ENCODE data around the gene TTL.
"Not testable (repeated sequence)": the region's sequence is repeated elsewhere in the genome, so short reads cannot be mapped to it uniquely, and the experiment has no call there.

Gene TTL

DNA sequence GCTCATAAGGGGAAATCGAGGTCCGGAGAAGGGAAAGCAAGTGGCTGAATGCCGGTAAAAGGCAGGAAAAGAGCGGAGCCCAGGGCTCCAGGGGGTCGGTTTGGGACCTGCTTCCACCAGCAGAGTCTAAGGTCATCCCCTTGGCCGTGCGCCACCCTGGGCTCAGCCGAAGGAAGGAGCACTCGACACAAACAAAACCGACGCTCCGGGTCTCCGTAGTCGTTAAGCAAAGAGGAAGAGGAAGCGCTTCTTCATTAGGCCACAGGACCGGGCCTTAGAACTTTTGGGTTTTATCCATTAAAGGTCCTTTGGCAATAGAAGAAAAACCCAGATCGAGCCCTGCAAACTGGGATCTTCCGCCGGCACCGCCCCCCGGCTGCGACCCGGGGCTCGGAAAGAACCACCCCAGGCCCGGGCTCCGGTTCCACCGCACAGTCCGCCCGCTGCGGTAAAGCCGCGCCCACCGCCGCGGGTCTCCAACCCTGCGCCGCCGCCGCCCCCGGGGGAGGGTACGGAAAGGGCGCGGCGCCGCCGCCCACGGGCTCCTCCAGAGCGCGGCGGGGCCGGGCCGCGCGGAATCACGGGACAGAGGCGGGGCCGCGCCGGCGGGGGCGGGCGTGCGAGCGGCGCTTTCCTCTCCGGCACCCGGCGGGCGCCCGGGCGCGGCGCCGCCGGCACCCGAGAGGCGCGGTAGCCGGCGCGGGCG is at the start of gene TTL:
Gene TTL (plus strand): TSS at position 629 of the 706 bp plus-strand sequence. CDS start 189 bp downstream, outside the sequence.
- peak; percentile 48 for DNase-seq

DNA sequence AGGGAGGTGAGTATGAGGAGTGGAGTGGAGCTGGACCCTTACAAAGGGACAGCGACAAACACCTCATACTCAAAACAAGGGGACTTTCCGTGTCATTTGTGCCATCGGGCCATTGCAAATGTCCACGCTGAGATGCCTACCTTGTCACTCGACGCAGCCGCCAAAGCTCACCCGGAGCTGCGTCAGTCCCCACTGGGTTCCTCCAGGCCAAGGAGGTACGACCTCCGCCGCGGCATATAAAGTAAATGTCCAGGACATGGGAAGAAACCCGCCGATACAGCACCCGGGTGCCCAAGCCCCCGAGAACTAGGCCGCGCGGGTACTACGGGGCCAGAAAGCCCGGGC is 49.6 kb upstream of the TTL start:
- not testable (repeated sequence) for DNase-seq

DNA sequence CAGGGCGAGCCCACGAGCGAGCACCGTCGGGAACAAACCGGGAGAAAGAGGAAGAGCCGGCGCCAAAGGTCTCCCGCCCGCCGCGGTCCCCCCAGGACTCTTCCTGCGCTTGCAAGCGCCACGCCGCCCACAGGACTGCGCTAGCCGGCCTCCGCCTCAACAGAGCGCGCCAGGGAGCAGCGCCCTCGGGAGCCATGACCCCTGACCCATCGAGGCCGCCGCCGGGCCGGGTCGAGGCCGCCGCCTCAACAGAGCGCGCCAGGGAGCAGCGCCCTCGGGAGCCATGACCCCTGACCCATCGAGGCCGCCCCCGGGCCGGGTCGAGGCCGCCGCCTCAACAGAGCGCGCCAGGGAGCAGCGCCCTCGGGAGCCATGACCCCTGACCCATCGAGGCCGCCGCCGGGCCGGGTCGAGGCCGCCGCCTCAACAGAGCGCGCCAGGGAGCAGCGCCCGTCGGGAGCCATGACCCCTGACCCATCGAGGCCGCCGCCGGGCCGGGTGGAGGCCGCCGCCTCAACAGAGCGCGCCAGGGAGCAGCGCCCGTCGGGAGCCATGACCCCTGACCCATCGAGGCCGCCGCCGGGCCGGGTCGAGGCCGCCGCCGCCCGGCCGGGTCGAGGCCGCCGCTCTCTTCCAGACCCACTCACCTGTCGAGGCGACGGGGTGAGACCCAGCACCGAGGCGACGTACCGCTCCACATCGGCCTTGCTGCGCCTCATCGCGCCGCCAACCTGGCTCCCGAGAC is 49.0 kb upstream of the TTL start:
- DNase-seq: not testable (repeated sequence)

DNA sequence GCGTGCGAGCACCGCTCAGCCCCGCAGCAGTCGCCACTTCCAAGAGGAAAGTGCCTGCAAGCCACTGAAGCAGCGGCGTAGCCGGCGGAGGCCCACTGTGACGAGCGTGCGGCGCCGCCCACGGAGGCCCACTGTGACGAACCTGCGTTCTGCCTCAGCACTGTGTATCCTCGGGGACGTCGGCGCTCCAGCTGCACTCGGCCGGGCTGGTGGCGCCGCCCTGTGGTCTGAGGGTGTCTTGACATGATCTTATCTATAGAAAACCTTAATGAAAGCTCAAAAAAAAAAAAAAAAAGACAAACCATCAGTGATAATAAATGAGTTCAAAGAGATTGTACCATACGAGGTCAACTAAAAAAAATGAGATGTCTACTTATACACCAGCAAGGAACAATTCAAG is 48.5 kb upstream of the TTL start, which contains the start of gene RGPD8:
Gene RGPD8 (minus strand): TSS at position 166 of the 400 bp plus-strand sequence. CDS start 192 bp downstream, outside the sequence.
- not testable (repeated sequence) for DNase-seq

DNA sequence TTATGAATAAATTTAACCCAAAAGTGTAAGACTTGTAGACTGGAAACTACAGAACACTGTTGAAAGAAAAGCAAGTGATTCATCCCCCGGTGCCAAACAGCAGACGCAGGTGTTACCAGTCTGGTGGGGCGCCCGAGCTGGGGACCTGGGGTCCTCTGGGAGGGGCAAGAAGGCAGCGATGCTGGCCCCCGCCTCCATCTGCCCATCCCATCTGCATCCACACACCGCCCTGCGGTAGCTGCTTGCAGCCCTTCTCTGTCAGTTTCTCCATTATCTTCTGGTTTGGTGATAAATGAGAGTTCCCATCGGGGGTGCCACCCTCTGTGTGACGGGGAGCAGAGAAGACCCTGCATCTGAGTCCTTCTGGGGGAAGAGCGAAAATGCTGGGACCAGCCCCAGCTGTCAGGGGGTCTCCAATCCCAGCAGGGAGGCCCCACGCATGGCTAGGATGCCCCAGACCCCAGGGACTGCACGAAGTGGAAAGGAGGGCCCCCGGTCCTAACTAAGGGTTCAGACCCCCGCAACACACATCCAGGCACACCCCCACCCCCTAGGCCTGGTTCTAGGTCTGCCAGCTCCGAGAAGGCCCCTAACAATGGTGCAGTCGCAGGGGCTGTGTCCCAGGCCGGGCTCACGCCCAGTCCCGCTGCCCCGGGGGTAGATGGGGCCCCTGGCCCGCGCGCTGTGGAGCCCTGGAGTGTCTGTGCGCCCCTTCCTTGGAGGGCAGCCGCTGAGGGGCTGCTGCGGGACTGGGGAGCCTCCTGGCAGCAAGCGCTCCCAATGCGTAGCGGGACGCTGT is 47.8 kb upstream of the TTL start:
- no peak for DNase-seq

DNA sequence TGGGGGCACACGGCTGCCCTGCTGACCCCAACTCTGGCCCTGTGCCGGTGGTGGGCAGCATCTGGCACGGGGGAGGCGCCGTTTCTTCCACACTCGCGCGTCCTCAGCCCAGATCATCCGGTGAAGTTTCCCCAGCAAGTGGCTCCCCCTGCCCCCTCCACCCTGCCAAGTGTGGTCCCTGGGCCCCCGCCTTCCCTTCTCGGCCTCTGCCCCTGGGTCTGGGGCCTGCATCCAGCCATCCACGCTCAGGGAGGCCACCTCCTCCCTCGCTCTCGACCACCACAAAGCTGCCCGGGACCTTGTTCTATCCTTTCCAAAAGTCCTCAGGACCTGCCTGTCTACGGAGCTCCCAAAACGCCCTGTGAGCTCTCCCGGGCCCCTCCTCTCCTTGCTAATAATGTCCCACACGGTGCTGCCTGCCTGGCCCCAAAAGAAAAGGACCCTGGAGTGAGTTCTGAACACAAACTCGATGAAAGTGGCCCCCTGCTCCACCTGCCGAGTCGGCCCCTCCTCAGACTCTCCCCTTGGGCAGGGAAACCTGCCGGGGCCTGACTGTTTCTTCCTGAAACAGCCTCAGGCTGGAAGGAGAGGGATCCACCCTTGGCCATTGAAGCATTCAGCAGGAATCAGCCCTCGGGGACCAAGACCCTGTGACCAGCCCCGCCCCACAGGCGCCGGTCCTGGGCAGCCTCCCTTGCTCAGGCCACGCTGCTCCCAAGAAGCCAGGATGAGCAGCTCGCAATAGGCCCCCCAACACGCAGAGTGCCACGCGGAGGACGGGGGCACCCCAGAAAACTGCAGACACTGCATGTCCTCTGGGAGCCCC is 46.9 kb upstream of the TTL start:
- DNase-seq: not testable (repeated sequence)

DNA sequence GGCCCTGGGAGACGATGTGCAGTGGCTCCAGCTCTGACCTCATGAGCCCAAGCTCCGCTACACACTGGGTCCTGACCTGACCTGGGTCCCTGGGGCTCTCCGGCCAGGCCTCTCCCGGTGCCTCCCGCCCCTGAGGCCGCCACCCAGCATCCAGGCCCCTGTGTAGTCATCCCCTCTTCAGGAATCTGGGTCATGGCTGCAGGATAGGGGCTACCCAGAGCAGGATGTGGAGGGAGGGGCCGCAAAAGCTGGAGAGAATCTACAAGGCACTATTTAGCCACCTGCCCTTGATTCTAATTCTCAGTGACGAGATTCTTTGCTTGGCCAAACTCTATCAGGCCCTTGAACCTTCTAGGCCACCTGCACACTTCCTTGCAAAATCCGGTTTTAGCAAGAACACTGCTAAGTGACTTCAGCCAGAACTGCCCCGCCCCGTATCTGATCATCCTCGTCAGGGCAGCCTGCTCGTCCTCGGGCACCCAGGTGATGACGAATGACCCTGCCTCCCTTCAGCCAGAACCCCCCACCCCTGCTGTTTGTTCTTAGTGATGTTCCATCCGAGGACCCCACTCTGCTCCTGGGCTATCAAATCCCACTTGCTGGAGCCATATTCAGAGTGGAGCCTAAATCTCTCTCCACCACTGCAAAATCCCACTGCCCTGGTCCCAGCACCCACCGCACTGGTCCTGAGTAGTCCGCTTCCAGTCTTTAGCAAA is 46.1 kb upstream of the TTL start:
- DNase-seq: not testable (repeated sequence)

DNA sequence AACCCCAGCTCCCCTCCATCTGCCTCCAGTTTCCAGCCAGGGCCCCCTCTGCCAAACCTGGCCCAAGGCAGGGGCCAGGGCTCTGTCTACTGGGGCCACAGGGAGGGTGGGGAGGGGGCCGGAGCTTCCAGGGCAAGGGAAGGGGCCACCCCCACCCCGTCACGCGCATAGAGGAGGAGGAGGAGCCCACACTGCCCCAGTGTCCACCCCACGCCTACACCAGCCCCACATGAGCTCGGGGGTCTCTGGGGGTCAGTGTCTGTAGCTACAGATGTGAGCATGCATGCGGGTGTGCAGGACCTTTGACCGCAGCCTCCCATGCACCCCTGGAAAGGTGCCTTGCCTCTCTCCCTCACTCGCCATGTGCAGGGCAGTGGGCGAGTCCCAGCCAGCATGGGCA is 45.0 kb upstream of the TTL start:
- not testable (repeated sequence) for DNase-seq

DNA sequence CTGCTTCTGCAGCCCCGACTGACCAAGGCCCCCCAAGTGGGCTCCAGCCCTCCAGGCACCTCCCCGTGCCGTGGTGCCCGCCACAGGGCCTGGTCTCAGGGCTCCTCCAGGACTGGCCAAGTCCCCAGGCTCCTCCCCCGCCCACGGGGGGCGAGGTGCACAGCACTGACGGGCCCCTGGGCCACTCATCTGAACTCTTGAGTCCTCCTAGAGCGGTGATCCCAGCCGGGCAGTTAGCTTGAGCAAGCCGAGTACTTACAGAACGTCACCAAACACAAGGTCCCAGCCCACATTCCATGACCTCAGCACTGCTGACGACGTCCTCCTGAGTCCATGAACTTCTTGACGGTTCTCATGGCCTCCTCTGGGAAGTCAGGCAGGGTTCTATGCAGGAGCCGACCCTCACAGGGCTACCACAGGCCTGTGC is 44.5 kb upstream of the TTL start:
- DNase-seq: not testable (repeated sequence)

DNA sequence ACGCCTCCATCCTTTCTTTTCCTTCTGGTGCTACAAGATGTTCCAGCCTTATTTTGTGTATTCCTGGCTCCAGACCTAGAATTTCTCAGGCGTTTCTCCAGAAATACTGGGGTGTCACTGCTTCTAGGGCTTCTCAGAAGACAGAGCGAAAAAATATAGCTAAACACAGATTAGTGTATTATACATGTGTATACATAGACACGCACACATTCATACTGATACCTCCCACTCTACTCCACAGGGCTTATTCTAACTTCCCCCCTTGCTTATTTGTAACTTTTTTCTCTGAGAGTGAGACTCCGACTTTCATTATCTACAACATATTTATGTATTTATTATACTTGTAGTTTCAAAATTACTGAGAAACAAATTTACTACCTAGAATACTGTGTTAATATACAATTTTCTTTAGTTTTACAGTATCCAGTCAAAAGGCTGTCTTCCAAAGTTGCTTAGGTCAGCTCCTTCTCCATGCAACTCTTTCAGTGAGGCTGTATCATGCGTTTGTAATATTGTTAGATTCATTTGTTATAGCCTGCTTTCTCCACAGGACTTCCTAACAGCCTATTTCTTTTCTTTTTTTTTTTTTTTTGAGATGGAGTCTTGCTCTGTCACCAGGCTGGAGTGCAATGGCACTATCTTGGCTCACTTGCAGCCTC is 43.2 kb upstream of the TTL start:
- not testable (repeated sequence) for DNase-seq

DNA sequence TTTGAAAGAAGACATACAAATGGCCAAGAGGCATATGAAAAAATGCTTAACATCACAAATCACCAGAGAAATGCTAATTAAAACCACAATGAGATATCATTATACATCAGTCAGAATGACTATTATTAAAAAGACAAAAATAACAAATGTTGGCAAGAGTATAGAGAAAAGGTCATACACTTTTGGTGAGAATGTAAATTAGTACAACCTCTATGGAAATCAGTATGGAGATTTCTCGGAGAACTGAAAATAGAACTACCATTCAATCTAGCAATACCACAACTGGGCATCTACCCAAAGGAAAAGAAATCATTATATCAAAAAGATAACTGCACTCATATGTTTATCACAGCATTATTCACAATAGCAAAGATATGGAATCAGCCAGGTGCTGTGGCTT is 37.7 kb upstream of the TTL start:
- DNase-seq: not testable (repeated sequence)

DNA sequence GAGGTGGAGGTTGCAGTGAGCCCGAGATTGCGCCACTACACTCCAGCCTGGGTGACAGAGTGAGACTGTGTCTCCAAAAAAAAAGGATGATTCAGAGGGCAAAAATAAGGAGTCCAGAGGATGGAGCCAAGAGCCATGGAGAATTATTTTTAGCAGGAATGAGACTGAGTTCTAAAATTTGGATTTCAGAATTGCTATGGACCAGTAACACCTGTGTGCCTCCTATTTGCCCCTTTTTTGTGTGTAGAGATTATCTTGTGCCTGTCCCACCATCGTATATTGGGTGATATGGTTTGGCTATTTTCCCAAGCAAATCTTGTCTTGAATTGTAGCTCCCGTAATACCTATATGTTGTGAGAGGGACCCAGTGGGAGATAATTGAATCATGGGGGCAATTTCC is 32.1 kb upstream of the TTL start:
- DNase-seq: no peak

DNA sequence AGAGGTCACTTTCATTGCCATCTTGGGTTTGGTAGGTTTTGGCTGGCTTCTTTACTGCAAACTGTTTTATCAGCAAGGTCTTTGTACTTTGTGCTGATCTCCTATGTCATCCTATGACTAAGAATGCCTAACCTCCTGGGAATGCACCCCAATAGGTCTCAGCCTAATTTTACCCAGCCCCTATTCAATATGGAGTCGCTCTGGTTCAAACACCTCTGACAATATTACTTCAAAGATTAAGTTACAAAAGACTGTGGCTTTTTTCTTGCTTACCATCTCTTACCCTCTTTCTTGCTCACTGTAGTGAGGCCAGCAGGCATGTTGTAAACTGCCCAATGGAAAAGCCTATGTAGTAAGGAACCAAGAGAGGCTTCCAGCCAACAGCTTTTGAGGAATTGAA is 30.6 kb upstream of the TTL start:
- DNase-seq: no peak

DNA sequence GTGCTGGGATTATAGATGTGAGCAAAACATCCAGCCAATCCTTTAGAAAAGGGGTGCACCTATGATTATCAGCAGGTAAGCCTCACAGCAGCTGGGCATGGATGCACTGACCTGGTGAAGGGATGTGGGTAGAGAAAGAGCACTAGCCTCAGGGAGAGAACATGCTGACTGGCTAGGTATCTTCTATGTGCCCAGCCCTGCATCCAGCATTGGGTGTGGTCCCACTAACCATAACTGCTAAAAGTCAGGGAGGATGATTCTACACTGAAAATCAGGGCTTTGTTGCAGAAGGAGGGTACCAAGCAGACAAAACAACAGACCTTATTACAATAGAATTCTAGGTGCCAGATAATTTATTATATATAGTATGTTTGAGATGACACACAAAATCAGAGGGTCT is 27.4 kb upstream of the TTL start:
- DNase-seq: no peak

DNA sequence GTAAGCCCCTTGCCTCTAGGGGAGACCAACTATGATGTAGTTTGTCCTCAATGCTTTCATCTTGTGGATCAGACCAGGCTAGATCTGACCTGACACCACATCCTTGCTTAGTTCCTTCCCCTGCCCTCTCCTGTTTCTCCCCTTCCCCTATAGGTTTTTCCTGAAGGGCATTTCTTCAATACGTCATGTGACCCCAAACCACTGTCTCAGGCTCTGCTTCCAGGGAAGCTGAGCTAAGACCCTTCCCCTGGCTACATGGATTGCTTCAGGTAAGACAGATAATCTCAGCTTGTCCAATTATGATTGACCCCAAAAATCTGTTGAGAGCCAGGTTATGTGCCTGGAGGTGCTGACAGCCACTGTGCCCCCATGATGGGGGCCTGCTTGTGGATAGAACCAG is 22.6 kb upstream of the TTL start:
- DNase-seq: no peak

DNA sequence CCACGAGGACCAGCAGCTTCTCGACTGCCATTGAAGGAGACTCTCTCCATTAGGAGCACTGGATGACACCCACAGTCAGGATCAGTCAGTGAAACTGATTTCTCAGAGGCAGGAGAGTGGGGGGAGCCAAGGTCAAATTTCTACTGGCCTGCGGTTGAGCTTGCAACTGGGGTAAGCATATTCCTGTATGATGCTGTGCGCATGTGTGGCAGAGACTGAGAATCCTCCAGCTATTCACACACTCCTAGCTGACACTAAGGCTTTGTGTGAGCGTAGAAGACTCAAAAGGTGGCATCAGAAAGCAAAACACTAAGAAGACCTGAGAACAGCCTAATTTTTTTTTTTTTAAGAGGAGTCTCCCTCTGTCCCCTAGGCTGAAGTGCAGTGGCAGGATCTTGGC is 19.8 kb upstream of the TTL start:
- DNase-seq: no peak

DNA sequence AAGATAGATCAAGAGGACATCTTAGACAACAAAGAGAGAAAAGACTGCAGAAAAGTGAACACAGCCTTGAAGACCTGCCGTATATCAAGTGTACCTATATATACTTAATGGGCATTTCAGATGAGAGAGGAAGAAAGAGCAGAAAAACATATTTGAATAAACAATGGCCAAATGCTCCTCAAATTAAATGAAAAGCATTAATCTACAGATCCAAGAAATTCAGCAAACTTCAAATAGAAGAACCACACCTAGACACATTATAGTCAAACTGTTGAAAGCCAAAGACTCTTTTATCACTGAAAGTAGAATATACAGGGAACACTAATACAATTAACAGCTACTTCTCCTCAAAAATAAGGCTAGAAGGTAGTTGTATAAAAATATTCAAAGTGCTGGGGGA is 18.7 kb upstream of the TTL start:
- DNase-seq: no peak

DNA sequence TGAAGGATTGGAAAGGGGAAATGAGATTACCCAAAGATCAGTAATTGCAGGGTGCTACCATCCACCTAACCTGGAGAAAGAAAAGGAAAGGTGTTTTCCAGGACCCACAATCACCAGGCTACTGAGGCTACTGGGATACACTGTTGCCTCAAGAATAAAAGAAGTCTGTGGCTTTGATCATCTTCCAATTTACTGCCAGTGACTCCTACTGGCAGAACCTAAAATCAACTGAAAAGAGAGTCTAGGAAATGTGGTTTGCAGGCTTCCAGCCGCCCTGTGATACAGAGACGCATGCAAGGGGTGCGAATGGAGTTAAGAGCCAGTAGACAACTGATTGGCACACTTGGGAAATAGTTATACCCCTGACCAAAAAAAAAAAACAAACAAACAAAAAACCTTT is 16.6 kb upstream of the TTL start:
- DNase-seq: no peak

DNA sequence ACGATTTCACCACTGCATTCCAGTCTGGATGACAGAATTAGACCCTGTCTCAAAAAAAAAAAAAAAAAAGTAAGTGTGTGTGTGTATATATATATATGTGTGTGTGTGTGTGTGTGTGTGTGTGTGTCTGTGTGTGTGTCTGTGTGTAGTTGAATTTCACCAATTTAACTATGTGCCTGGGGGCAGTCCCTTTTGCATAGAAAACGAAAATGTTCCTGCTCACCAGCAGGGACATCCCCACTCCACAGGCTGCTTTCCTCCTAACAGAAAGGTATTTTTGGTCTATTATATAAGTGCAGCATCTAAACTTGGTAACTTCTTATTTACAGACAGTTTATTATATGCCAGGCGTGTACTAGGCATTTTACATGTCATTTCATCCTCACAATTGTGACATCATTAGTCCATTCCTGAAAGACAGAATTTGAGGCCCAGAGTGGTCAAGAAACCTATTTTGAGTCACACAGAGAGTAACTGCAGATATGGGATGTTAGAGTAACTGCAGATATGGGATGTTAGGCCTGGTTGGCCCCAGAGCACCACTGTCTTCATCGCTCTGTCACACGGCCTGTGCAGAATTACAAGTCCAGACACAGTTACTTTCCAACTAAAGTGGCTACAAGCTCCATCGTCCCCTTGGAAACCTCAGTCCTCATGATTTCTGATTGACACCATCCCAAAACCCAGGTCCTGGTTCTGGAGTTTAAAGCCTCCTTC is 9.3 kb upstream of the TTL start:
- DNase-seq: no peak

DNA sequence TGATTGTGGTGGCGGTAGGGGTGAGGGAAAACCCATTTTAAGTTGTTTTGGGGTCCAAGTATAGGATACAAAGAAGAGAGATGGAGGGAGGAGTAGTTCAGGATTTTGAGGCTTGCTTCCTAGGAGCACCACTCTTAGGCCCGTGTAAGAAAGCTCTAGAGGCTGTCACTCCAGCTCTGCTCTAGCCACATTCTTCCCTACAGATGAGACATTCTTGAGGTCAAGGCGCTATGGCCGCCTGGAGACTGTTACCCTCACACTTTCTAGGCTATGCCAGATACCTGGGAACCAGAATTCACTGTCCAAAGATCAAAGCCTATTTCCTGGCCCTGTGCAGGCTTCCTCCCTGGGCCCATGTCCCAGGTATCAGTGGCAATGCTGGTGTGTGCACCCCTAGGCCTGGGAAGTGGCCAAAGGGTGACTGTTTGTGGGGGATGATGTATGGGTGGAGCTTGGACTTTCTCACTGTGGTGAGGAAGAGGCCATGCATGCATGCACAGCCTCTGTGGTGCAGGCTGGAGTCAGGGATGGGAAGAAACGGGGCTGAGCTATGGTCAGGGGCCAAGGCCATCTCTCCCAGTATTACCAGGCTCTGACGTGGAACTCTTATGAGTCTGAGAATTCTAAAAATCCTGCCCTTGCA is 7.0 kb upstream of the TTL start:
- DNase-seq: no peak
